H1 (cell line): ENCODE data around the gene DSTYK. TPM values are rescaled to one million over a fixed set of nuclear protein-coding genes. Genes with fewer than 3 reads are reported as not detected.

Experiments used
- CHD1 ChIP-seq: IDR thresholded peaks from 2 replicates; pipeline ENCODE4 v1.6.1; 2012; ENCODE audit warnings: low read depth, low read length, improper control_type of control experiment
- polyA plus RNA-seq, 7 experiments: library from polyadenylated mRNA; depleted of rRNA in 3 of 7; stranded (reverse) in 5 of 7; unstranded in 2 of 7; fragments of >200 nt in 5 of 7; fragments of 200-250 nt in 2 of 7; gene quantifications; 1 replicate in 5 of 7; 2 replicates in 1 of 7; 4 replicates in 1 of 7; pipeline versions ENCODE4 v1.2.1 to v1.2.3, GENCODE V29; 2011 to 2013; ENCODE audit warnings: missing spikeins in 2 of 7, mixed read lengths in 2 of 7
- total RNA-seq: library from RNA; stranded (reverse); fragmentation: NEBNext Ultra II Directional; extraction: Animal tissue kit (Norgen Biotek cat#: 25700); gene quantifications from 2 replicates; pipeline ENCODE4 v1.2.1, GENCODE V29; 2021
- TF ChIP-seq, protein P1 (sequence below): IDR thresholded peaks from 2 replicates; pipeline ENCODE4 v1.6.1; 2011; ENCODE audit warnings: low read length, improper control_type of control experiment

The DSTYK gene
- total and polyA plus RNA-seq, 2 of the 8 experiments (the other 6 are each of a cell fraction or from before 2014, with no cell fraction given), result 2.7 to 8.5 TPM

DNA sequence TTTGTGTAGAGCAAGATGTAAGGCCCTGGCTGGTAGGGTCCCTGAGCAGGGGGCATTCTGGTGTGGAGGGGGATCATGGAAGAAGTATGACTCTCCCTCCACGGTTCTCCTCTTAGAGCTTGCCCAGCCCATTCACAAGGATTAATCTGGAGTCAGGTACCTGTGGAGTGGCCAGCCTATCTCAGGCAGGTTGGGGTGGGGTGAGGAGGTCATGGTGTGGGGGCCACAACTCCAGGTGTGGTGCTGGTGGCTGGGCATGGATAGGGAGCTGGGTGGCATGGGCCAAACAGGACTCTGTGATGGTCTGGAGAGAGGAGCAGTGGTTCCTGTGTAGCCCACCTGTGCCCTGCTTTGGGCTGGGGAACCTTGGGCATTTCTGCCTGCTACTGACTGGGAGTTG lies 48.5 kb upstream of the DSTYK start (continued):
- no peak for TF ChIP-seq CHD1
- TF ChIP-seq, protein P1, sequence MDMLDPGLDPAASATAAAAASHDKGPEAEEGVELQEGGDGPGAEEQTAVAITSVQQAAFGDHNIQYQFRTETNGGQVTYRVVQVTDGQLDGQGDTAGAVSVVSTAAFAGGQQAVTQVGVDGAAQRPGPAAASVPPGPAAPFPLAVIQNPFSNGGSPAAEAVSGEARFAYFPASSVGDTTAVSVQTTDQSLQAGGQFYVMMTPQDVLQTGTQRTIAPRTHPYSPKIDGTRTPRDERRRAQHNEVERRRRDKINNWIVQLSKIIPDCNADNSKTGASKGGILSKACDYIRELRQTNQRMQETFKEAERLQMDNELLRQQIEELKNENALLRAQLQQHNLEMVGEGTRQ, result no peak
